ENCODE results near the gene FCRL2.

The FCRL2 gene

GRCh38 chr1:157776971-157777391 is at the start of gene FCRL2:
Gene FCRL2, minus strand, starts transcription at chr1:157777132. Its CDS starts 59 bp downstream, at chr1:157777073.
- TF ChIP-seq EP300 (IDR thresholded peaks at IDR 0.05; ENCODE audit: borderline replicate concordance) = no peak
- TF ChIP-seq NFIC (IDR thresholded peaks at IDR 0.05) = no peak
- no peak for TF ChIP-seq RAD21 (IDR thresholded peaks at IDR 0.05; ENCODE audit: low read depth)
- TF ChIP-seq YY1 (IDR thresholded peaks at IDR 0.05; ENCODE audit: low read depth) = no peak
- no peak for TF ChIP-seq FOXM1 (IDR thresholded peaks at IDR 0.05; ENCODE audit: borderline replicate concordance, low read depth)
- TF ChIP-seq TAF1 (IDR thresholded peaks at IDR 0.05; ENCODE audit: low read depth) = no peak
- TF ChIP-seq CEBPB (IDR thresholded peaks at IDR 0.05) = no peak
- TF ChIP-seq EGR1 (IDR thresholded peaks at IDR 0.05) = no peak
- no peak for TF ChIP-seq ZBTB7A (IDR thresholded peaks at IDR 0.05; ENCODE audit: low read depth)
- TF ChIP-seq, protein P1, sequence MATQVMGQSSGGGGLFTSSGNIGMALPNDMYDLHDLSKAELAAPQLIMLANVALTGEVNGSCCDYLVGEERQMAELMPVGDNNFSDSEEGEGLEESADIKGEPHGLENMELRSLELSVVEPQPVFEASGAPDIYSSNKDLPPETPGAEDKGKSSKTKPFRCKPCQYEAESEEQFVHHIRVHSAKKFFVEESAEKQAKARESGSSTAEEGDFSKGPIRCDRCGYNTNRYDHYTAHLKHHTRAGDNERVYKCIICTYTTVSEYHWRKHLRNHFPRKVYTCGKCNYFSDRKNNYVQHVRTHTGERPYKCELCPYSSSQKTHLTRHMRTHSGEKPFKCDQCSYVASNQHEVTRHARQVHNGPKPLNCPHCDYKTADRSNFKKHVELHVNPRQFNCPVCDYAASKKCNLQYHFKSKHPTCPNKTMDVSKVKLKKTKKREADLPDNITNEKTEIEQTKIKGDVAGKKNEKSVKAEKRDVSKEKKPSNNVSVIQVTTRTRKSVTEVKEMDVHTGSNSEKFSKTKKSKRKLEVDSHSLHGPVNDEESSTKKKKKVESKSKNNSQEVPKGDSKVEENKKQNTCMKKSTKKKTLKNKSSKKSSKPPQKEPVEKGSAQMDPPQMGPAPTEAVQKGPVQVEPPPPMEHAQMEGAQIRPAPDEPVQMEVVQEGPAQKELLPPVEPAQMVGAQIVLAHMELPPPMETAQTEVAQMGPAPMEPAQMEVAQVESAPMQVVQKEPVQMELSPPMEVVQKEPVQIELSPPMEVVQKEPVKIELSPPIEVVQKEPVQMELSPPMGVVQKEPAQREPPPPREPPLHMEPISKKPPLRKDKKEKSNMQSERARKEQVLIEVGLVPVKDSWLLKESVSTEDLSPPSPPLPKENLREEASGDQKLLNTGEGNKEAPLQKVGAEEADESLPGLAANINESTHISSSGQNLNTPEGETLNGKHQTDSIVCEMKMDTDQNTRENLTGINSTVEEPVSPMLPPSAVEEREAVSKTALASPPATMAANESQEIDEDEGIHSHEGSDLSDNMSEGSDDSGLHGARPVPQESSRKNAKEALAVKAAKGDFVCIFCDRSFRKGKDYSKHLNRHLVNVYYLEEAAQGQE (IDR thresholded peaks at IDR 0.05; ENCODE audit: low read depth) = no peak
- TF ChIP-seq TEAD4 (IDR thresholded peaks at IDR 0.05) = no peak

DNA sequence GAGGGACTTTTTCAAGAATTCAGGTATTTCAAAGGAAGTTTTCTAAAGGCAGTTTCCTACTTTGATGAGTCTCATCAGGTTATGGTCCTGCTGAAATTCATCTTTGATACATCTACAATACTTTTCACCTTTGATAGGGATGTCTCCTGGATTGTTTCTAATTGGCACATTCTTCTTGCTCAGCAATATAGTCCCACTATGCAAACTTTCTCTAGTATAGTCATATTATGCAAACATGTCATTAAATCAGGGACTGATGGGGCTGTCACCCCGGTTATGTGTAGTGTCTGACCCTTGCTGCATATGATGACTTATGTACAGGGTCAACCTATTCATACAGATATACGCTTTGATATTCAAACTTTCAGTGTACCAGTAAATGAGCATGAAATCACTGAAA is 43.4 kb upstream of the FCRL2 start:
- no peak for TF ChIP-seq EGR1 (IDR thresholded peaks at IDR 0.05)

- TF ChIP-seq MAX (IDR thresholded peaks at IDR 0.05) (no peak), CEBPB (IDR thresholded peaks at IDR 0.05) (no peak), RAD21 (IDR thresholded peaks at IDR 0.05; ENCODE audit: low read depth) (no peak), TAF1 (IDR thresholded peaks at IDR 0.05; ENCODE audit: low read depth) (no peak), NFIC (IDR thresholded peaks at IDR 0.05) (no peak), EP300 (IDR thresholded peaks at IDR 0.05; ENCODE audit: borderline replicate concordance) (no peak), TCF12 (IDR thresholded peaks at IDR 0.05; ENCODE audit: low read depth) (no peak), EGR1 (IDR thresholded peaks at IDR 0.05) (no peak), ZBTB7A (IDR thresholded peaks at IDR 0.05; ENCODE audit: low read depth) (no peak), CREB1 (IDR thresholded peaks at IDR 0.05; ENCODE audit: low read depth) (no peak), FOXM1 (IDR thresholded peaks at IDR 0.05; ENCODE audit: borderline replicate concordance, low read depth) (no peak), YY1 (IDR thresholded peaks at IDR 0.05; ENCODE audit: low read depth) (no peak)
- TF ChIP-seq, protein P1 (IDR thresholded peaks at IDR 0.05; ENCODE audit: low read depth) = no peak
- TF ChIP-seq, protein P2, sequence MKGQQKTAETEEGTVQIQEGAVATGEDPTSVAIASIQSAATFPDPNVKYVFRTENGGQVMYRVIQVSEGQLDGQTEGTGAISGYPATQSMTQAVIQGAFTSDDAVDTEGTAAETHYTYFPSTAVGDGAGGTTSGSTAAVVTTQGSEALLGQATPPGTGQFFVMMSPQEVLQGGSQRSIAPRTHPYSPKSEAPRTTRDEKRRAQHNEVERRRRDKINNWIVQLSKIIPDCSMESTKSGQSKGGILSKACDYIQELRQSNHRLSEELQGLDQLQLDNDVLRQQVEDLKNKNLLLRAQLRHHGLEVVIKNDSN (IDR thresholded peaks at IDR 0.05) = no peak
These were observed 43.0 kb upstream of the FCRL2 start, which contains the start of gene FCRL1 for GRCh38 chr1:157819896-157820295. Gene FCRL1, minus strand, starts transcription at chr1:157820120. Its CDS starts 83 bp downstream, at chr1:157820037.

- TF ChIP-seq YY1 (IDR thresholded peaks at IDR 0.05; ENCODE audit: low read depth) = no peak
- TF ChIP-seq RAD21 (IDR thresholded peaks at IDR 0.05; ENCODE audit: low read depth) = no peak
- no peak for TF ChIP-seq EGR1 (IDR thresholded peaks at IDR 0.05)
- TF ChIP-seq MAX (IDR thresholded peaks at IDR 0.05) = no peak
- no peak for TF ChIP-seq TAF1 (IDR thresholded peaks at IDR 0.05; ENCODE audit: low read depth)
- no peak for TF ChIP-seq FOXM1 (IDR thresholded peaks at IDR 0.05; ENCODE audit: borderline replicate concordance, low read depth)
- TF ChIP-seq TEAD4 (IDR thresholded peaks at IDR 0.05) = no peak
- TF ChIP-seq NFIC (IDR thresholded peaks at IDR 0.05) = no peak
- TF ChIP-seq CEBPB (IDR thresholded peaks at IDR 0.05) = no peak
- TF ChIP-seq, protein P2 (IDR thresholded peaks at IDR 0.05) = no peak
- no peak for TF ChIP-seq ZBTB7A (IDR thresholded peaks at IDR 0.05; ENCODE audit: low read depth)
These were observed 42.3 kb upstream of the FCRL2 start for GRCh38 chr1:157819215-157819614.

GRCh38 chr1:157813269-157813668 is 36.3 kb upstream of the FCRL2 start:
- TF ChIP-seq CEBPB (IDR thresholded peaks at IDR 0.05) (no peak), RAD21 (IDR thresholded peaks at IDR 0.05; ENCODE audit: low read depth) (no peak), MAX (IDR thresholded peaks at IDR 0.05) (no peak), EP300 (IDR thresholded peaks at IDR 0.05; ENCODE audit: borderline replicate concordance) (no peak), TCF12 (IDR thresholded peaks at IDR 0.05; ENCODE audit: low read depth) (no peak), TAF1 (IDR thresholded peaks at IDR 0.05; ENCODE audit: low read depth) (no peak), YY1 (IDR thresholded peaks at IDR 0.05; ENCODE audit: low read depth) (no peak), EGR1 (IDR thresholded peaks at IDR 0.05) (no peak), FOXM1 (IDR thresholded peaks at IDR 0.05; ENCODE audit: borderline replicate concordance, low read depth) (no peak), ZBTB7A (IDR thresholded peaks at IDR 0.05; ENCODE audit: low read depth) (no peak), CREB1 (IDR thresholded peaks at IDR 0.05; ENCODE audit: low read depth) (no peak), NFIC (IDR thresholded peaks at IDR 0.05) (no peak), TEAD4 (IDR thresholded peaks at IDR 0.05) (no peak)
- TF ChIP-seq, protein P2 (IDR thresholded peaks at IDR 0.05) = no peak
- TF ChIP-seq, protein P1 (IDR thresholded peaks at IDR 0.05; ENCODE audit: low read depth) = no peak
